ENCODE results near the gene ANKH. TPM values are rescaled to one million over a fixed set of nuclear protein-coding genes. Genes with fewer than 3 reads are reported as not detected.

The ANKH gene
- polyA plus RNA-seq, 1 donor (not counting 4 experiments of a cell fraction or from before 2014, with no cell fraction given): 13.8 TPM

GRCh38 chr5:14906628-14907027, 35.0 kb upstream of the ANKH start:
- dilution Hi-C loops (cut with MboI; ENCODE audit: extremely low pct_ligation_motif_present, low sequenced_read_pairs): no loop called here
- Histone ChIP-seq H3K79me2 (ENCODE audit: control insufficient read depth, insufficient read depth, low read length) (no peaks in the 10 kb centered on the region), H3K9me3 (ENCODE audit: control insufficient read depth, low read depth, low read length) (no peaks in the 10 kb centered on the region), H3K4me3 (ENCODE audit: control insufficient read depth in 2 of 3, extremely low read depth in 1 of 3, insufficient read depth in 2 of 3, low read depth in 1 of 3, low read length in 3 of 3) (no peak overlapping the region), H3K9me1 (ENCODE audit: control insufficient read depth, extremely low read depth, insufficient read depth, low read length) (no peaks in the 10 kb centered on the region), H3K4me2 (ENCODE audit: control insufficient read depth, extremely low read depth, insufficient read depth, low read depth, low read length) (no peak overlapping the region), H3K9ac (ENCODE audit: control insufficient read depth, extremely low read depth, insufficient read depth, low read length) (no peak overlapping the region), H2AFZ (ENCODE audit: control insufficient read depth, low read length) (no peak overlapping the region), H4K20me1 (ENCODE audit: control insufficient read depth, extremely low read depth, insufficient read depth, low read length) (no peaks in the 10 kb centered on the region), H3K27ac (ENCODE audit: control insufficient read depth, insufficient read depth, low read length) (no peak overlapping the region), H3K4me1 (ENCODE audit: control insufficient read depth, extremely low read depth, insufficient read depth, low read length) (peaks cover 12% of the 10 kb centered on the region), H3K36me3 (ENCODE audit: control insufficient read depth in 2 of 2, extremely low read depth in 1 of 2, insufficient read depth in 2 of 2, low read length in 2 of 2) (no peaks in the 10 kb centered on the region), H3K27me3 (ENCODE audit: control insufficient read depth, extremely low read depth, insufficient read depth, low read length) (no peaks in the 10 kb centered on the region)
- DNase-seq (ENCODE audit: low read depth, low spot score) (no peak), FAIRE-seq (no peak)
- no peak for TF ChIP-seq EZH2 (IDR thresholded peaks at IDR 0.05; ENCODE audit: low read length)
- TF ChIP-seq, protein P1, sequence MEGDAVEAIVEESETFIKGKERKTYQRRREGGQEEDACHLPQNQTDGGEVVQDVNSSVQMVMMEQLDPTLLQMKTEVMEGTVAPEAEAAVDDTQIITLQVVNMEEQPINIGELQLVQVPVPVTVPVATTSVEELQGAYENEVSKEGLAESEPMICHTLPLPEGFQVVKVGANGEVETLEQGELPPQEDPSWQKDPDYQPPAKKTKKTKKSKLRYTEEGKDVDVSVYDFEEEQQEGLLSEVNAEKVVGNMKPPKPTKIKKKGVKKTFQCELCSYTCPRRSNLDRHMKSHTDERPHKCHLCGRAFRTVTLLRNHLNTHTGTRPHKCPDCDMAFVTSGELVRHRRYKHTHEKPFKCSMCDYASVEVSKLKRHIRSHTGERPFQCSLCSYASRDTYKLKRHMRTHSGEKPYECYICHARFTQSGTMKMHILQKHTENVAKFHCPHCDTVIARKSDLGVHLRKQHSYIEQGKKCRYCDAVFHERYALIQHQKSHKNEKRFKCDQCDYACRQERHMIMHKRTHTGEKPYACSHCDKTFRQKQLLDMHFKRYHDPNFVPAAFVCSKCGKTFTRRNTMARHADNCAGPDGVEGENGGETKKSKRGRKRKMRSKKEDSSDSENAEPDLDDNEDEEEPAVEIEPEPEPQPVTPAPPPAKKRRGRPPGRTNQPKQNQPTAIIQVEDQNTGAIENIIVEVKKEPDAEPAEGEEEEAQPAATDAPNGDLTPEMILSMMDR (optimal IDR thresholded peaks at IDR 0.05 in 1 of 3, IDR thresholded peaks at IDR 0.05 in 1 of 3, conservative IDR thresholded peaks at IDR 0.05 in 1 of 3; ENCODE audit: extremely low read depth in 1 of 3, insufficient read depth in 2 of 3, low read length in 3 of 3): no peak

DNA sequence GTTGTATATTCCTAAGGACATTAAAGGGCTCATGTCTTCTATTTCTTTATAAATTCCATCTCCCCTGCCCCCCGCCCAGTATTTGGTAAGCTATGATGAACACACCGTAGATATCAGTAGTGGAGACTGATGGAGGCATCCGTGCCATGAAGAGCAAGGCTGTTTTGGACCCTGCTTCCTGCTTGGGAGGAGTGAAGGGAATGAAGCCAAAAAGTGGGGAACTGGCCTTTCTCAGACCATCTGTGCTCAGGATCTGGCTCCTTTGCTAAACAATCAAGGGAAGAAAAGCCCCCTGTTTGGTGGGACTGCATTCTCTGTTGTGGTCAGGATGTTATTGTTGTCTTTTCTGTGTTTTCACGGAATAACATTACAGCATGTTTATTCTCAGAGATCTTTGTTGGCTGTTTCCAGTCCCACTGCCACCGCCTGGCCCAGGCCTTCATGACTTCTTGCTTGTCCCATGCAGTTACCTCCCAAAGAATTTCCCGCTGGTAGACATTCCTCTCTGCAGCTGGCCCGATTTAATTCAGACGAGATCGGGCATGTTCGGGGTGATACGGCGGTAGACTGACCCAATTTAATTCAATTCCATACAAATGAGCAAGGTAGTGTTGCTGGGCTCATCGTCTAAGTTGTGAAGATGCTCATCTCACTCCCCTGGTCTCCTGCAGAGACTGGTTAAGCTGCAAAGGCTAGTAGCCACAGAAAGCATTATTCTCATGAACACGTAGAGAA, 31.4 kb upstream of the ANKH start:
- peaks cover 10% of the 10 kb centered on the region for H3K4me1 ChIP-seq (ENCODE audit: control insufficient read depth, extremely low read depth, insufficient read depth, low read length)
- peak overlapping the region; percentile 54 for H2AFZ ChIP-seq (ENCODE audit: control insufficient read depth, low read length)
- TF ChIP-seq, protein P1 (optimal IDR thresholded peaks at IDR 0.05 in 1 of 3, IDR thresholded peaks at IDR 0.05 in 1 of 3, conservative IDR thresholded peaks at IDR 0.05 in 1 of 3; ENCODE audit: extremely low read depth in 1 of 3, insufficient read depth in 2 of 3, low read length in 3 of 3): no peak
- no peak for TF ChIP-seq EZH2 (IDR thresholded peaks at IDR 0.05; ENCODE audit: low read length)
- peak overlapping the region; percentile 33 for H3K4me2 ChIP-seq (ENCODE audit: control insufficient read depth, extremely low read depth, insufficient read depth, low read depth, low read length)
- no peaks in the 10 kb centered on the region for H3K36me3 ChIP-seq (ENCODE audit: control insufficient read depth in 2 of 2, extremely low read depth in 1 of 2, insufficient read depth in 2 of 2, low read length in 2 of 2)
- no peaks in the 10 kb centered on the region for H3K79me2 ChIP-seq (ENCODE audit: control insufficient read depth, insufficient read depth, low read length)
- no peaks in the 10 kb centered on the region for H3K27me3 ChIP-seq (ENCODE audit: control insufficient read depth, extremely low read depth, insufficient read depth, low read length)
- DNase-seq (ENCODE audit: low read depth, low spot score) (peak; percentile 19), FAIRE-seq (no peak)
- dilution Hi-C loops (cut with MboI; ENCODE audit: extremely low pct_ligation_motif_present, low sequenced_read_pairs): no loop called here
- H4K20me1 ChIP-seq (ENCODE audit: control insufficient read depth, extremely low read depth, insufficient read depth, low read length): no peaks in the 10 kb centered on the region
- no peaks in the 10 kb centered on the region for H3K9me1 ChIP-seq (ENCODE audit: control insufficient read depth, extremely low read depth, insufficient read depth, low read length)
- H3K27ac ChIP-seq (ENCODE audit: control insufficient read depth, insufficient read depth, low read length): no peak overlapping the region
- H3K9ac ChIP-seq (ENCODE audit: control insufficient read depth, extremely low read depth, insufficient read depth, low read length): no peak overlapping the region
- no peak overlapping the region for H3K4me3 ChIP-seq (ENCODE audit: control insufficient read depth in 2 of 3, extremely low read depth in 1 of 3, insufficient read depth in 2 of 3, low read depth in 1 of 3, low read length in 3 of 3)
- H3K9me3 ChIP-seq (ENCODE audit: control insufficient read depth, low read depth, low read length): no peaks in the 10 kb centered on the region
